ENCODE measurements around the gene ATP8A2.

Gene ATP8A2

GRCh38 chr13:25731037-25731436 lies 359.3 kb downstream of the ATP8A2 start:
- Mint-ChIP-seq H3K9me3 (peaks cover 2% of the 10 kb centered on the region), H3K27me3 (ENCODE audit: low read depth) (peaks cover 14% of the 10 kb centered on the region), H3K4me3 (no peak overlapping the region), H3K4me1 (ENCODE audit: low read depth) (peaks cover 10% of the 10 kb centered on the region), H3K27ac (no peak overlapping the region), H3K36me3 (ENCODE audit: low read depth) (no peaks in the 10 kb centered on the region)

- Mint-ChIP-seq H3K9me3 (peaks cover 3% of the 10 kb centered on the region), H3K27me3 (ENCODE audit: low read depth) (peaks cover 14% of the 10 kb centered on the region), H3K4me1 (ENCODE audit: low read depth) (peaks cover 11% of the 10 kb centered on the region), H3K4me3 (no peak overlapping the region), H3K27ac (no peak overlapping the region), H3K36me3 (ENCODE audit: low read depth) (no peaks in the 10 kb centered on the region)
Measured at GRCh38 chr13:25731536-25731935, 359.8 kb downstream of the ATP8A2 start.

- Mint-ChIP-seq H3K4me3 (no peak overlapping the region), H3K27me3 (ENCODE audit: low read depth) (peaks cover 14% of the 10 kb centered on the region), H3K27ac (no peak overlapping the region), H3K4me1 (ENCODE audit: low read depth) (peaks cover 15% of the 10 kb centered on the region), H3K9me3 (peaks cover 3% of the 10 kb centered on the region), H3K36me3 (ENCODE audit: low read depth) (no peaks in the 10 kb centered on the region)
Measured at GRCh38 chr13:25732111-25732865, 360.5 kb downstream of the ATP8A2 start.

- Mint-ChIP-seq H3K27me3 (ENCODE audit: low read depth) (peaks cover 14% of the 10 kb centered on the region), H3K27ac (no peak overlapping the region), H3K4me3 (no peak overlapping the region), H3K4me1 (ENCODE audit: low read depth) (peaks cover 19% of the 10 kb centered on the region), H3K36me3 (ENCODE audit: low read depth) (no peaks in the 10 kb centered on the region), H3K9me3 (peaks cover 3% of the 10 kb centered on the region)
Measured at GRCh38 chr13:25733001-25733491, 361.3 kb downstream of the ATP8A2 start.

- Mint-ChIP-seq H3K27me3 (ENCODE audit: low read depth) (peaks cover 12% of the 10 kb centered on the region), H3K36me3 (ENCODE audit: low read depth) (peaks cover 1% of the 10 kb centered on the region), H3K9me3 (peaks cover 3% of the 10 kb centered on the region), H3K27ac (no peak overlapping the region), H3K4me1 (ENCODE audit: low read depth) (peaks cover 24% of the 10 kb centered on the region), H3K4me3 (no peak overlapping the region)
Measured at GRCh38 chr13:25733696-25734435, 362.1 kb downstream of the ATP8A2 start.

- H3K4me1 Mint-ChIP-seq (ENCODE audit: low read depth), result peaks cover 28% of the 10 kb centered on the region
- peak overlapping the region; percentile 86 for H3K27ac Mint-ChIP-seq
- H3K27me3 Mint-ChIP-seq (ENCODE audit: low read depth), result peaks cover 14% of the 10 kb centered on the region
- peak overlapping the region; percentile 49 for H3K4me3 Mint-ChIP-seq
- H3K36me3 Mint-ChIP-seq (ENCODE audit: low read depth), result peaks cover 4% of the 10 kb centered on the region
- peaks cover 9% of the 10 kb centered on the region for H3K9me3 Mint-ChIP-seq
Measured at GRCh38 chr13:25738342-25739196, 366.8 kb downstream of the ATP8A2 start.

- Mint-ChIP-seq H3K27ac (peak overlapping the region; percentile 38), H3K36me3 (ENCODE audit: low read depth) (peaks cover 4% of the 10 kb centered on the region), H3K27me3 (ENCODE audit: low read depth) (peaks cover 14% of the 10 kb centered on the region), H3K9me3 (peaks cover 9% of the 10 kb centered on the region), H3K4me1 (ENCODE audit: low read depth) (peaks cover 27% of the 10 kb centered on the region), H3K4me3 (no peak overlapping the region)
Measured at GRCh38 chr13:25739376-25739775, 367.6 kb downstream of the ATP8A2 start.

GRCh38 chr13:25741796-25742195 lies 370.0 kb downstream of the ATP8A2 start:
- peaks cover 4% of the 10 kb centered on the region for H3K36me3 Mint-ChIP-seq (ENCODE audit: low read depth)
- H3K4me1 Mint-ChIP-seq (ENCODE audit: low read depth), result peaks cover 25% of the 10 kb centered on the region
- no peak overlapping the region for H3K4me3 Mint-ChIP-seq
- H3K27ac Mint-ChIP-seq, result no peak overlapping the region
- peaks cover 15% of the 10 kb centered on the region for H3K27me3 Mint-ChIP-seq (ENCODE audit: low read depth)
- peaks cover 5% of the 10 kb centered on the region for H3K9me3 Mint-ChIP-seq

GRCh38 chr13:25742220-25742619 lies 370.4 kb downstream of the ATP8A2 start:
- Mint-ChIP-seq H3K27ac (no peak overlapping the region), H3K9me3 (peaks cover 5% of the 10 kb centered on the region), H3K27me3 (ENCODE audit: low read depth) (peaks cover 20% of the 10 kb centered on the region), H3K4me3 (no peak overlapping the region), H3K4me1 (ENCODE audit: low read depth) (peaks cover 23% of the 10 kb centered on the region), H3K36me3 (ENCODE audit: low read depth) (peaks cover 4% of the 10 kb centered on the region)

- Mint-ChIP-seq H3K4me3 (no peak overlapping the region), H3K36me3 (ENCODE audit: low read depth) (peaks cover 2% of the 10 kb centered on the region), H3K27ac (no peak overlapping the region), H3K9me3 (peaks cover 5% of the 10 kb centered on the region), H3K4me1 (ENCODE audit: low read depth) (peaks cover 16% of the 10 kb centered on the region), H3K27me3 (ENCODE audit: low read depth) (peaks cover 22% of the 10 kb centered on the region)
Measured at GRCh38 chr13:25743421-25743820, 371.6 kb downstream of the ATP8A2 start.

- Mint-ChIP-seq H3K4me1 (ENCODE audit: low read depth) (peaks cover 11% of the 10 kb centered on the region), H3K36me3 (ENCODE audit: low read depth) (peaks cover 2% of the 10 kb centered on the region), H3K9me3 (peaks cover 5% of the 10 kb centered on the region), H3K4me3 (no peak overlapping the region), H3K27ac (no peak overlapping the region), H3K27me3 (ENCODE audit: low read depth) (peaks cover 22% of the 10 kb centered on the region)
Measured at GRCh38 chr13:25744178-25744577, 372.4 kb downstream of the ATP8A2 start.

GRCh38 chr13:25746131-25746530 lies 374.4 kb downstream of the ATP8A2 start:
- Mint-ChIP-seq H3K36me3 (ENCODE audit: low read depth) (peaks cover 2% of the 10 kb centered on the region), H3K4me1 (ENCODE audit: low read depth) (peaks cover 8% of the 10 kb centered on the region), H3K27ac (no peak overlapping the region), H3K27me3 (ENCODE audit: low read depth) (peaks cover 17% of the 10 kb centered on the region), H3K4me3 (no peak overlapping the region), H3K9me3 (no peaks in the 10 kb centered on the region)

- Mint-ChIP-seq H3K4me3 (peak overlapping the region; percentile 35), H3K36me3 (ENCODE audit: low read depth) (peaks cover 5% of the 10 kb centered on the region), H3K4me1 (ENCODE audit: low read depth) (peaks cover 37% of the 10 kb centered on the region), H3K9me3 (no peaks in the 10 kb centered on the region), H3K27me3 (ENCODE audit: low read depth) (no peaks in the 10 kb centered on the region), H3K27ac (peak overlapping the region; percentile 65)
Measured at GRCh38 chr13:25752957-25753551, 381.3 kb downstream of the ATP8A2 start.

GRCh38 chr13:25753976-25754375 lies 382.2 kb downstream of the ATP8A2 start:
- H3K27ac Mint-ChIP-seq, result no peak overlapping the region
- no peak overlapping the region for H3K4me3 Mint-ChIP-seq
- H3K4me1 Mint-ChIP-seq (ENCODE audit: low read depth), result peaks cover 39% of the 10 kb centered on the region
- H3K27me3 Mint-ChIP-seq (ENCODE audit: low read depth), result no peaks in the 10 kb centered on the region
- no peaks in the 10 kb centered on the region for H3K9me3 Mint-ChIP-seq
- peaks cover 7% of the 10 kb centered on the region for H3K36me3 Mint-ChIP-seq (ENCODE audit: low read depth)

Measured in T-helper 1 cell treated with Interleukin-12 subunit alpha and Interleukin-12 subunit beta and Interleukin-4 antibody, amounts not matched to agents 30 μg/mL and 1 μg/mL, for 36 hours (primary cell).